K562 (cell line): ENCODE results near the gene GGT6. TPM values are rescaled to one million over a fixed set of nuclear protein-coding genes. Genes with fewer than 3 reads are reported as not detected.
A peak's percentile ranks its signal among the peaks of the same experiment; 100 is the strongest.

Experiments
- ATAC-seq: fragments of 200-7000 bp; cut with Tn5 transposase; 3 replicates; pipeline ENCODE4 v1.9.1; 2020; ENCODE audit warnings: moderate library complexity
- BruUV-seq: library from RNA; stranded (reverse); fragments of 400-500 nt; replicated peaks from 2 replicates; lab custom pipeline; 2021; lab: Mats Ljungman, UMichigan
- CTCF ChIA-PET: fragments of 300-600 bp; formaldehyde crosslinking; extraction: SDS; loops from one replicate; lab custom pipeline; 2021; ENCODE audit warnings: low intra/inter-chr PET ratio; lab: Yijun Ruan, JAX
- POLR2A ChIA-PET: fragments of 300-600, 350-650 bp; sonication (Branson Sonifier 250); formaldehyde crosslinking; extraction: SDS; loops from one replicate; lab custom pipeline; 2021; ENCODE audit warnings: antibody characterized with exemption, inconsistent platforms; lab: Yijun Ruan, JAX
- DNase-seq, 4 experiments: peaks; one replicate each; pipeline versions ENCODE4 v3.0.0 to v3.0.0-alpha.2; 2011 to 2018; ENCODE audit warnings: low spot score in 3 of 4, mixed read lengths in 3 of 4; ENCODE audit errors: extremely low read depth in 1 of 4
- FAIRE-seq: peaks from 2 replicates; lab custom pipeline; 2011; peaks lifted over from hg19 to GRCh38; lab: Jason Lieb, UNC
- H2AFZ ChIP-seq: 2 replicates; pipeline ENCODE4 v1.6.0; 2011; ENCODE audit warnings: low read depth, low read length, control low read depth, inconsistent platforms
- H3K27ac ChIP-seq: fragments of 200-600 bp; 3 replicates; pipeline ENCODE4 v1.8.0; 2011; ENCODE audit warnings: low read depth, mild to moderate bottlenecking, control low read depth, inconsistent platforms, low read length, moderate library complexity, mixed read lengths; ENCODE audit errors: extremely low read depth
- H3K27me3 ChIP-seq, 2 experiments: fragments of 300-600 bp in 1 of 2; 2 replicates in 1 of 2; 3 replicates in 1 of 2; pipeline versions ENCODE4 v1.6.0 to v1.8.0; 2011; ENCODE audit warnings: inconsistent platforms in 2 of 2, low read length in 2 of 2, mild to moderate bottlenecking in 1 of 2, mixed read lengths in 1 of 2, moderate library complexity in 1 of 2; ENCODE audit not compliant: control insufficient read depth in 2 of 2, insufficient read depth in 2 of 2
- H3K36me3 ChIP-seq: fragments of 300-600 bp; 3 replicates; pipeline ENCODE4 v1.8.0; 2011; ENCODE audit warnings: mild to moderate bottlenecking, low read length, inconsistent platforms; ENCODE audit not compliant: control insufficient read depth, insufficient read depth
- H3K4me1 ChIP-seq, 2 experiments: fragments of 200-600 bp in 1 of 2; replicated peaks in 1 of 2; 2 replicates in 1 of 2; 3 replicates in 1 of 2; pipeline versions ENCODE4 v1.5.1 to v1.8.0; 2011; ENCODE audit warnings: inconsistent platforms in 2 of 2, low read length in 2 of 2, mild to moderate bottlenecking in 1 of 2, mixed read lengths in 1 of 2, moderate library complexity in 1 of 2; ENCODE audit not compliant: control insufficient read depth in 2 of 2, insufficient read depth in 2 of 2
- H3K4me2 ChIP-seq: 2 replicates; pipeline ENCODE4 v1.6.1; 2011; ENCODE audit warnings: low read length, control low read depth, inconsistent platforms, mixed read lengths; ENCODE audit not compliant: insufficient read depth
- H3K4me3 ChIP-seq: fragments of 200-600 bp; sonication (generic), shearing (Covaris generic); 2 replicates; pipeline ENCODE4 v1.5.1; 2016; ENCODE audit warnings: control low read depth, inconsistent platforms
- H3K79me2 ChIP-seq: fragments of 200-600 bp; 3 replicates; pipeline ENCODE4 v1.8.0; 2011; ENCODE audit warnings: low read length, inconsistent platforms; ENCODE audit not compliant: control insufficient read depth, insufficient read depth
- H3K9ac ChIP-seq, 2 experiments: 2 replicates each; pipeline versions ENCODE4 v1.6.0 to v1.6.1; 2011; ENCODE audit warnings: low read depth in 2 of 2, low read length in 2 of 2, control low read depth in 1 of 2, inconsistent platforms in 1 of 2, mild to moderate bottlenecking in 1 of 2, mixed read lengths in 1 of 2; ENCODE audit not compliant: insufficient read depth in 1 of 2
- H3K9me1 ChIP-seq: one replicate; pipeline ENCODE4 v1.6.0; 2011; ENCODE audit warnings: inconsistent platforms, mild to moderate bottlenecking, low read length, moderate library complexity; ENCODE audit not compliant: control insufficient read depth, insufficient read depth
- H3K9me3 ChIP-seq: replicated peaks from 2 replicates; pipeline ENCODE4 v1.5.1; 2011; ENCODE audit warnings: low read depth, low read length, inconsistent platforms; ENCODE audit not compliant: control insufficient read depth, insufficient read depth
- H4K20me1 ChIP-seq: replicated peaks from 2 replicates; pipeline ENCODE4 v1.6.1; 2011; ENCODE audit warnings: low read length, inconsistent platforms, mixed read lengths; ENCODE audit not compliant: control insufficient read depth, insufficient read depth
- BCL6 ChIP-seq: fragments of 250-450 bp; sonication (Bioruptor Pico); IDR thresholded peaks from 2 replicates; pipeline ENCODE4 v1.4.0; 2020
- CHD2 ChIP-seq: IDR thresholded peaks from 2 replicates; pipeline ENCODE4 v1.6.1; 2011; ENCODE audit warnings: low read depth, low read length
- FOXA3 ChIP-seq, 2 experiments: fragments of 450-650 bp in 1 of 2; sonication (generic) in 1 of 2; formaldehyde crosslinking; IDR thresholded peaks in 1 of 2; conservative IDR thresholded peaks in 1 of 2; 2 replicates each; pipeline versions ENCODE4 v1.4.0 to v1.8.0; 2020 to 2022; ENCODE audit warnings: mild to moderate bottlenecking in 2 of 2, missing genetic modification reagents in 1 of 2
- MEF2D ChIP-seq: conservative IDR thresholded peaks from 2 replicates; pipeline ENCODE4 v1.6.1; 2016; ENCODE audit warnings: low read depth, missing genetic modification characterization, missing compliant biosample characterization
- NEUROD1 ChIP-seq: fragments of 150-350 bp; IDR thresholded peaks from 2 replicates; pipeline ENCODE4 v1.6.1; 2014; ENCODE audit warnings: borderline replicate concordance, low read length, low read depth; ENCODE audit not compliant: partially characterized antibody
- NR3C1 ChIP-seq: sonication (generic); formaldehyde crosslinking; IDR thresholded peaks from 2 replicates; pipeline ENCODE4 v1.8.1; 2022; ENCODE audit warnings: missing genetic modification reagents
- TCF7L2 ChIP-seq: fragments of 150-350 bp; IDR thresholded peaks from 2 replicates; pipeline ENCODE4 v1.6.1; 2016; ENCODE audit warnings: low read depth, mild to moderate bottlenecking, low read length, moderate library complexity
- TSC22D4 ChIP-seq: fragments of 450-650 bp; IDR thresholded peaks from 2 replicates; pipeline ENCODE4 v1.6.1; 2016; ENCODE audit warnings: missing genetic modification characterization, missing biosample characterization, control low read depth
- ZNF146 ChIP-seq: IDR thresholded peaks from one replicate; pipeline ENCODE4 v1.6.1; 2018; ENCODE audit warnings: missing compliant biosample characterization; ENCODE audit not compliant: unreplicated experiment
- WGBS: fragments of 100-300 bp; shearing (Covaris generic); methylation state at CpG from one replicate; pipeline ENCODE4 v1.1.6; 2016; ENCODE audit warnings: low coverage, mixed read lengths; ENCODE audit not compliant: insufficient coverage; ENCODE audit errors: missing lambda C conversion rate; 5-methylcytosine and 5-hydroxymethylcytosine counted together
- in situ Hi-C: fragments of 300-500 bp; cut with MboI; formaldehyde crosslinking; loops from 4 replicates; pipeline ENCODE4 v1.15.0; 2018; ENCODE audit warnings: inconsistent platforms, mixed read lengths
- intact Hi-C: fragments of 100-400 bp; cut with micrococcal nuclease; formaldehyde crosslinking; loops from 2 replicates; pipeline ENCODE4 v1.14.2; 2022
- polyA plus RNA-seq, 8 experiments: library from polyadenylated mRNA; depleted of rRNA in 4 of 8; stranded (reverse) in 5 of 8; unstranded in 3 of 8; fragments of >200 nt; fragmentation: Nextera tagmentation in 2 of 8; fragmentation: Illumina TruSeq in 1 of 8; extraction: Ambion mirVana in 2 of 8; extraction: Trizol in 1 of 8; gene quantifications; 2 replicates each; pipeline versions ENCODE4 v1.2.1 to v1.2.3, GENCODE V29; 2011 to 2014; ENCODE audit warnings: inconsistent platforms in 1 of 8, missing spikeins in 1 of 8
- total RNA-seq, 7 experiments: library from RNA; depleted of rRNA in 6 of 7; stranded (reverse); fragments of >200 nt in 6 of 7; fragmentation: Illumina TruSeq in 2 of 7; extraction: Trizol in 2 of 7; gene quantifications; 2 replicates each; pipeline versions ENCODE4 v1.2.1 to v1.2.3, GENCODE V29; 2011 to 2021; ENCODE audit warnings: low replicate concordance in 1 of 7
- TF ChIP-seq, protein P1 (sequence below), 2 experiments: fragments of 450-650 bp in 1 of 2; IDR thresholded peaks; 2 replicates each; pipeline ENCODE4 v1.6.1; 2011 to 2017; ENCODE audit warnings: low read depth in 2 of 2, antibody characterized with exemption in 1 of 2, borderline replicate concordance in 1 of 2, low read length in 1 of 2, mild to moderate bottlenecking in 1 of 2, mixed read lengths in 1 of 2; ENCODE audit not compliant: control insufficient read depth in 1 of 2
- TF ChIP-seq, protein P2 (sequence below): fragments of 250-450 bp; sonication (Bioruptor Pico); IDR thresholded peaks from 2 replicates; pipeline ENCODE4 v1.8.0; 2021; ENCODE audit warnings: mild to moderate bottlenecking, moderate library complexity
- TF ChIP-seq, protein P3 (sequence below): sonication (generic); formaldehyde crosslinking; IDR thresholded peaks from 2 replicates; pipeline ENCODE4 v1.8.0; 2022; ENCODE audit warnings: missing genetic modification reagents, mild to moderate bottlenecking, moderate library complexity, borderline replicate concordance
- TF ChIP-seq, protein P4 (sequence below): fragments of 450-650 bp; IDR thresholded peaks from 2 replicates; pipeline ENCODE4 v1.6.1; 2017; ENCODE audit warnings: mild to moderate bottlenecking, moderate library complexity

GGT6 gene
- total and polyA plus RNA-seq, 9 of the 15 experiments (the other 6 are each of a cell fraction or from before 2014, with no cell fraction given), result 0.09 TPM; not detected in 8

DNA sequence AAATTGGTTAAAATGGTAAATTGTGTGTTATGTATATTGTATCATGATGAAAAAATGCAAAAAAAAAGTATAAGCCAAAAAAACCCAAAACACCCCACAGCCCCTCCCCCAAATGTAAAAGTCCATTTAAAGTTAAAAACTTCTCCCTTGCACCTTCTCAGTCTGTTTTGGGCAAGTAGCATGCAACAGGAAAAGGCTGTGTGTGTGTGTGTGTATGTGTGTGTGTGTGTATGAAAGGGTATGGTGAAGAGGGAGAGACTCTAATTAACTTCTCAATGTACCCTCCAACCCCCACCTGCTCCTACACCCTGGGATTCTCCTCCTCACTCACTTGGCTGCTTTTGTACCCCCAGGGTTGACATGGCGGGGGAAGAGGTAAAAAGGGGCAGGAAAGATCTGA lies 9.2 kb upstream of the GGT6 start (continued):
- TF ChIP-seq, protein P1, sequence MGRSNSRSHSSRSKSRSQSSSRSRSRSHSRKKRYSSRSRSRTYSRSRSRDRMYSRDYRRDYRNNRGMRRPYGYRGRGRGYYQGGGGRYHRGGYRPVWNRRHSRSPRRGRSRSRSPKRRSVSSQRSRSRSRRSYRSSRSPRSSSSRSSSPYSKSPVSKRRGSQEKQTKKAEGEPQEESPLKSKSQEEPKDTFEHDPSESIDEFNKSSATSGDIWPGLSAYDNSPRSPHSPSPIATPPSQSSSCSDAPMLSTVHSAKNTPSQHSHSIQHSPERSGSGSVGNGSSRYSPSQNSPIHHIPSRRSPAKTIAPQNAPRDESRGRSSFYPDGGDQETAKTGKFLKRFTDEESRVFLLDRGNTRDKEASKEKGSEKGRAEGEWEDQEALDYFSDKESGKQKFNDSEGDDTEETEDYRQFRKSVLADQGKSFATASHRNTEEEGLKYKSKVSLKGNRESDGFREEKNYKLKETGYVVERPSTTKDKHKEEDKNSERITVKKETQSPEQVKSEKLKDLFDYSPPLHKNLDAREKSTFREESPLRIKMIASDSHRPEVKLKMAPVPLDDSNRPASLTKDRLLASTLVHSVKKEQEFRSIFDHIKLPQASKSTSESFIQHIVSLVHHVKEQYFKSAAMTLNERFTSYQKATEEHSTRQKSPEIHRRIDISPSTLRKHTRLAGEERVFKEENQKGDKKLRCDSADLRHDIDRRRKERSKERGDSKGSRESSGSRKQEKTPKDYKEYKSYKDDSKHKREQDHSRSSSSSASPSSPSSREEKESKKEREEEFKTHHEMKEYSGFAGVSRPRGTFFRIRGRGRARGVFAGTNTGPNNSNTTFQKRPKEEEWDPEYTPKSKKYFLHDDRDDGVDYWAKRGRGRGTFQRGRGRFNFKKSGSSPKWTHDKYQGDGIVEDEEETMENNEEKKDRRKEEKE (IDR thresholded peaks at IDR 0.05; ENCODE audit: borderline replicate concordance in 1 of 2, control insufficient read depth in 1 of 2, low read depth in 2 of 2, low read length in 1 of 2), result no peak
- TF ChIP-seq NEUROD1 (no peak), NR3C1 (CRISPR knock-in tag) (no peak)

DNA sequence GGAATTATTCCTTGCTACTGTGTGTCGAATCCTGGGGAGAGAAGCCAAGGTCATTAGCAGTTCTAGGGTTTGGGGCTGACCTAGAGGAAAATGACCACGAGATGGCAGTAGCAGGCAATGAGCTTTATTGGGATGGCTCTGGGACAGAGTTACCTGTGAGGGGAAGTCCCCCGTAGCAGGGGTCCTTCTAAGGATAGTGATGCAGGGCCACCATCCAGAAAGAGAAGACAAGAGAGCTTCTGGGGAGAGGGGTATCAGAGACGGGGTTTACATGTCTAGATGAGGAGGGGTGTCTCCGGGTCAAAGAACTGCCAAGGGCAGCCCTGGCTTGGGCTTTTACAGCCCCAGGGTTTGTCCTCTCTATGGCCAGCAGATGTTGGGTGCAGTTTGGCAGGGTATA lies 6.4 kb upstream of the GGT6 start:
- BruUV-seq, result no TSS peak
- CTCF ChIA-PET, result interaction anchor here (1.1 to 3.1 kb wide), 2 partner anchors 57 to 59 kb away, joined by 4 to 27 read pairs; no protein-coding TSS in a partner anchor
- FAIRE-seq, result peak; percentile 81
- no peak for TF ChIP-seq MEF2D (tag)
- no peak for TF ChIP-seq BCL6
- TF ChIP-seq TSC22D4 (tag), result no peak
- TF ChIP-seq, protein P2, sequence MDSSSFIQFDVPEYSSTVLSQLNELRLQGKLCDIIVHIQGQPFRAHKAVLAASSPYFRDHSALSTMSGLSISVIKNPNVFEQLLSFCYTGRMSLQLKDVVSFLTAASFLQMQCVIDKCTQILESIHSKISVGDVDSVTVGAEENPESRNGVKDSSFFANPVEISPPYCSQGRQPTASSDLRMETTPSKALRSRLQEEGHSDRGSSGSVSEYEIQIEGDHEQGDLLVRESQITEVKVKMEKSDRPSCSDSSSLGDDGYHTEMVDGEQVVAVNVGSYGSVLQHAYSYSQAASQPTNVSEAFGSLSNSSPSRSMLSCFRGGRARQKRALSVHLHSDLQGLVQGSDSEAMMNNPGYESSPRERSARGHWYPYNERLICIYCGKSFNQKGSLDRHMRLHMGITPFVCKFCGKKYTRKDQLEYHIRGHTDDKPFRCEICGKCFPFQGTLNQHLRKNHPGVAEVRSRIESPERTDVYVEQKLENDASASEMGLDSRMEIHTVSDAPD (CRISPR knock-in tag), result no peak
- TF ChIP-seq, protein P3, sequence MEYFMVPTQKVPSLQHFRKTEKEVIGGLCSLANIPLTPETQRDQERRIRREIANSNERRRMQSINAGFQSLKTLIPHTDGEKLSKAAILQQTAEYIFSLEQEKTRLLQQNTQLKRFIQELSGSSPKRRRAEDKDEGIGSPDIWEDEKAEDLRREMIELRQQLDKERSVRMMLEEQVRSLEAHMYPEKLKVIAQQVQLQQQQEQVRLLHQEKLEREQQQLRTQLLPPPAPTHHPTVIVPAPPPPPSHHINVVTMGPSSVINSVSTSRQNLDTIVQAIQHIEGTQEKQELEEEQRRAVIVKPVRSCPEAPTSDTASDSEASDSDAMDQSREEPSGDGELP, result no peak
- no peak for TF ChIP-seq TCF7L2
- TF ChIP-seq, protein P4, sequence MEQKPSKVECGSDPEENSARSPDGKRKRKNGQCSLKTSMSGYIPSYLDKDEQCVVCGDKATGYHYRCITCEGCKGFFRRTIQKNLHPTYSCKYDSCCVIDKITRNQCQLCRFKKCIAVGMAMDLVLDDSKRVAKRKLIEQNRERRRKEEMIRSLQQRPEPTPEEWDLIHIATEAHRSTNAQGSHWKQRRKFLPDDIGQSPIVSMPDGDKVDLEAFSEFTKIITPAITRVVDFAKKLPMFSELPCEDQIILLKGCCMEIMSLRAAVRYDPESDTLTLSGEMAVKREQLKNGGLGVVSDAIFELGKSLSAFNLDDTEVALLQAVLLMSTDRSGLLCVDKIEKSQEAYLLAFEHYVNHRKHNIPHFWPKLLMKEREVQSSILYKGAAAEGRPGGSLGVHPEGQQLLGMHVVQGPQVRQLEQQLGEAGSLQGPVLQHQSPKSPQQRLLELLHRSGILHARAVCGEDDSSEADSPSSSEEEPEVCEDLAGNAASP, result no peak
- no peak for TF ChIP-seq CHD2
- no peak for TF ChIP-seq ZNF146 (CRISPR knock-in tag)
- no peak for TF ChIP-seq FOXA3 (CRISPR knock-in tag; conservative IDR thresholded peaks at IDR 0.05 in 1 of 2, IDR thresholded peaks at IDR 0.05 in 1 of 2)

More for the DNA sequence above, 6.4 kb upstream of the GGT6 start:
- no peaks in the 10 kb centered on the region for H3K9me1 ChIP-seq
- DNase-seq (peak; percentile 52 to 66 (median 62)), ATAC-seq (peak; percentile 96)
- H3K27me3 ChIP-seq, result peaks cover 9 to 15% of the 10 kb centered on the region in 2 experiments; a peak in 4 of 5 replicates
- H3K9me3 ChIP-seq, result no peaks in the 10 kb centered on the region
- intact Hi-C loops, result loop anchor here (2.0 to 10.0 kb wide), 2 partner anchors 60 to 138 kb away; partner anchors contain the start of gene PELP1
- no peak overlapping the region for H3K9ac ChIP-seq
- H3K27ac ChIP-seq, result no peak overlapping the region
- no peak overlapping the region for H2AFZ ChIP-seq
- no peaks in the 10 kb centered on the region; a peak in 1 of 5 replicates for H3K4me1 ChIP-seq
- no peak overlapping the region for H3K4me2 ChIP-seq
- WGBS, result 2% methylated on average over 4 of the region's 5 CpGs
- H3K79me2 ChIP-seq, result no peaks in the 10 kb centered on the region
- no peak overlapping the region for H3K4me3 ChIP-seq
- in situ Hi-C loops, result loop anchor here (5.0 kb wide), 1 partner anchor 56 kb away; no protein-coding TSS in a partner anchor
- POLR2A ChIA-PET, result interaction anchor here (0.6 to 1.0 kb wide), 2 partner anchors 31 to 148 kb away, joined by 3 read pairs; no protein-coding TSS in a partner anchor
- no peaks in the 10 kb centered on the region for H4K20me1 ChIP-seq
- no peaks in the 10 kb centered on the region for H3K36me3 ChIP-seq
